ENCODE data around the gene PLCH1.

Gene PLCH1

DNA sequence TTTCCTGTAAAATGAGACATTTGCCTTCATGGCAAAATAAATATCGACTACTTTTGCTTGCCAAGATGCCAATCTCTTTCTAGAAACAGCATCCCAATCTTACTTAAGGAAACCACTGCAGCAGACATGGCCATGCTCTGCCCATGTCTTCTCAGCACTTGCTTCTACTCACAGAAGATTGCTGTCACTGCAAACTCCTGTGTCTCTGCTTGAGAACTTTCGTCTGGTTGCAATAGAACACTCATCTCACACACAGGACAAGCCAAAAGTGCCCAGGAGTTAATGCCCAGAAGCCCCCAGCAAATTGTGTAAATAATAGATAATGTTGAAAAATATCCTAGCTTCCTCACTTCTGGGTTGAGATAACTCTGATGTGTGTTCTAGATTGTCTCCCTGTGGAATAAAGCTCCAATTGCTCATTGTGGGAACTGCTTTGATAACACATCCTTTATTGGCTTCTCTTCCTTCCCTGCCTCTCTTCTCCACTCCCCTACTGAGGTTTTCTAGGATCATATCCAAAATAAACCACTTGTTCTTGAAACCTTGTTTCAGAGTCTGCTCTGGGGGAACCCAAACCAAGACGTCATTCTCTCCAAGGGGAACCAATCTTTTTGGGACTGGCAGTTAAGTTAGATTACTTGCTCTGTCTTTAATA lies 295.1 kb downstream of the PLCH1 start:
- no peak for DNase-seq

DNA sequence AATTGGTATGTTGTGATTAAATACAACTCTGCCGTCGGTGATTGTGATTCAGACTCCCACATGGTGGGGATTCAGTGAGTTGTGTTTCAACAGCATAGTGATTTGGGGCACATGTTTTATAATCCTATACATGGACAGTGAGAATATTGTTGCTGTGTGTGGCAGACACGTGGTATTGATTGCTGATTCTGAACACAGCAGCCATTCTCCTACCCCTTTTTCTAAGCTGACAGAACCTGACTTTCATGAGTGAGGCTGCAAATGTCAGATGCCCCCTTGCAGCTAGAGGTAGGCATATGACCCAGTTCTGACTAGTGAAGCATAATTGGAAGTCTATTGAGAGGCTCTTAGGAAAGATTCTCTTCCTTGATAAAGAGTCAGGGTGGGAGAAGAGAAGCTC lies 296.3 kb downstream of the PLCH1 start:
- DNase-seq = no peak

DNA sequence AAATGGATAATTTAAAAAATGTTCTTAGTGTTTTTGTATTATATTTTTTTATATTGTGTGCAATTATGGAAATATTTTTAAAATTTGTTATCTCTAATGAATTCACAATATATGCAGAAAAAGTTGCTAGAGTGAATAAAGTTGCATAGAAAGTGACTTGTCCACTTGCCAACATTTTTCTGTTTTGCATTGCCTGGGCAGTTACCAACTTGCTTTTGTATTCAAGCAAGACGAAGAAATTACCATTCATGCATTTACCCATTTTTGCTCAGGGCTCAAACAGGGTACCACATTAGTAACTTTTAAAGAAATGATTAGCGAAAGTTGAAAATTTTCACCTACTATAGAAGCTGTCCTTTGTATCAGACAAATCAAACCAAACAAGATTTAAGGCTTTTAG lies 298.5 kb downstream of the PLCH1 start:
- no peak for DNase-seq

DNA sequence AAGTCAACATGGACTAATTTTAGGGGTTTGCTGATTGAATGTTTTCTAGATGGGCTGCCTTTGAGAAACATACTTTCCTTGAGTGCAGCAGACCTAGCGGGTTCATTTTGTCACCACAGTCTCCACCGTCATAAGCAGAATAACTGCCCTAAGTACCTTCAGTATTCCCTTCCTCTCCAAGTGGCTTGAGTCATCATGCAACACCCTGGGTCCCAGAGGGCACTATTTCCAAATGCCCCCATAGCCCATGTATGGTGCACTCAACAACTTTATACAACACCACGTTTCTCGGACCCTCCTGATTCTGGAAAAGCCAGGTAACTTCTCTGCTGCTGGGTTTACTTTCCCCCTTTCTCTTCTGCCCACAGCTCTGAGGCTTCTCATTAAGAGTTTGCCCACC lies 300.1 kb downstream of the PLCH1 start:
- no peak for DNase-seq

DNA sequence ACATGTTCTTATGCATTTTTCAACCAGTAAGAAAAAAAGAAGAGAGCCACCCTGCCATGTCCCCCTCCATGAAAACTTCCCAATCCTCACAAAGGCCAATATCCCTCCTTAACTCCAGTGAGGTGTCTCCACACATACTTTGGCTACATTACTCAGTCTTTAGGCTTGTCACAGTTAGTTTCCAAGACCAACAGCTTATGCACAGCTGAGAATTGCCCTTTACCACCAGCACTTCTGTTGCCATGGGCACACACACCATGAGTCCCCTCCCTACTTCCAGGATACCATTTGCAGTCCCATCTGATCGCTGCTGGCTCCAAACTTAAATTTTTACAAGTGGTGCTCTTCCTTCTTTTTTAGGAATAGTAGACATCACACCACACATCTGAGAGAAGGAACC lies 301.1 kb downstream of the PLCH1 start:
- DNase-seq = no peak

DNA sequence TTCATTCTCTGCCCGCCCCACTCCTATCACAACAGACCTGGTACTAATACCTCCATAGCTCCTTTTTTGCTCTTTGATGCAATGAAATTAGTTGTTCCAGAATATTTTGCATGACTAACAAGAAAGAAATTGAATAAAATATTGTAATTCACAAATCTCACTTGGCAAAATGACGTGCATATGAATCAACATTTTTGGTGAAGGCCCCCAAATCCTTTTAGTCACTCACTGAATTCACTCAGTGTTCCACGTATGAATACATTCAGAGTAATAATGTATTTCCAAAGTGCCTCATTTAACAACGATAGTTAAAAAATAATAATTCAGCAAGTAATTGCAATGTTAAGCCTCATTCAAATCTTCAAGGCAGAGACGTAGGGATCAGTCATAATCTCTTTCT lies 302.8 kb downstream of the PLCH1 start:
- DNase-seq = no peak

DNA sequence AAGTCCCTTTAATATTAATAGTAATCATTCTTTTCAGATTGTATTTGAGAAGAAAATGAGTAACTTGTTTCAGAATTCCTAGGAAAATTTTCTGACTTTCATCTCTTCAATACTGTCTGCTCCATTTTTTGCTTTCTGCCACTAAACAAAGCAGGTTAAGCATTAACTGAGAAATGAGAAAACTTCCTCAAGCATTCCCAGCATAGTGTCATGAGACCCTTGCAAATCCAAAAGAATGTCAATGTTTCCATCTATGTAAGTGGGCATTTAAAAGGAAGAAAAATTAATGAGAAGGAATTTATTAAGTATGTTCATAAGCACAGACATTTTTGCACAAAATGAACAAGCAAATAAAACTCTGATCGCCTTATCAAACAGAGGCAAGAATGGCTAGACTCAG lies 303.4 kb downstream of the PLCH1 start:
- DNase-seq = no peak

DNA sequence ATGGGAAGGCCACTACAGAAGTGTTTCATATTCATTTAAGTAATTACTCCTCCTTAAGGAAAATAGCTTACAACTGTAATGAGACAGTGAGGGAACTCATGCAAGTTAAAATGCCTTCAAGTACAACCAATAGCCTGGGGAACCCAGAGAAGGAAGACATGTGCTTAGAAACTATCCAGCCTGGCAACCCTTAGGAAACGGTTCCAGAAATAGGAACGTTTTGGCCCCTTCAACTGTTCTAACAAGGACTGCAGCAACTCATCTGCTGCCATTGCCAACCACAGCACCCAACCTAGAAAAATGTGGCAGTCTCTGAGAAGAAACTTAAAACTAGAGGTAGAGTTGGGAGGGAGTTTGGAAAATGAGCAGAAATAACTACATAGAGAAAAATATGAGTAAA lies 303.8 kb downstream of the PLCH1 start:
- DNase-seq = no peak

DNA sequence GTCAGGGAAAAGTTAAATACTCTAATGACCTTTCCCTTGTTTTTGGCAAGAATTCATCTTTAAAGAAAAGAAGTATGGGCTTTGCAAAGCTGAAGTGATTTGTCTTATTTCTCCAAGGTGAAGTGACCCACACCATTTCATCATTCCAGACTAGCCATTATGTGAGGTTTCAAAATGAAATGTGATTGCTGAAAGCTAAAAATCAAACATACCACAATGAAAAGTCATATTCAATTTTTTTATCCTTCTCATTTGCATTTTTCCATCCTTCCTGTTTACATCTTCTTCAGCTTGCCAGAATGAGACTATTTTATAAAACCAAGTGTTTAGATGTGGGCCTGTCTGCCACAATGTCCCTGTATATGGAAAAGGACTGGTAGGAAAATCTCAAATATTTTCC lies 309.1 kb downstream of the PLCH1 start:
- no peak for DNase-seq

DNA sequence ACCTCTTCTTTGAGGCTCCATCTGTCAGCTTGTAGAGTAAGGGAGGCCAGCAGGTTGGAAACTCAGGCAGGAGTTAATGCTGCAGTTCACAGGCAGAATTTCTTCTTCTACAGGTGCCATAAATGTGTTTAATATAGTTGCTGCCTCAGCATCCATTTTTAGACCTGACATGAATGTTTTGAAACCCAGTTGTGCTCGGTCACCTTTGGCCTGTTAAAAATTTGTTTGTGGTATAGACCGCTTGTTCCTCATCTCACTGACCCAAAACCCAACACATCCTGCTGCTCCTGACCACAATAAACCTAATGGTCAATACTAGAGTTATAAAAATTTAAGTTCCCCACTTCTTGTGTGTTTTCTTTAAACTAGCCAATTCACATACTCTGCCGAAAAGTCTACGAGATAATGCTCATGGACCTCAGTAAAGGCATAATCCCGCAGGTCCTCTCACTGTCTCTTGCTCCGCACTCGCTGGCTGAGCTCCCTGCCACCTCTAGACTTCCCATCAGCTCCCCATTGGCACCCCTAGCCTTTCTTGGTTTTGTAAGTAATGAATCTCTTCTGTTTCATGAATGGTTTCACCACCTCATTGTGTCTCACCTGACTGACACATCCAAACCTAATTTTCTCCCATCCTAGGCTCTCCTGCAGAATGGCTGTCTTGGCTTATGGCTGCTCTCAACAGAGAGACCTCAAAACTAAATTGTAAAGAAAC lies 312.9 kb downstream of the PLCH1 start:
- DNase-seq = no peak

DNA sequence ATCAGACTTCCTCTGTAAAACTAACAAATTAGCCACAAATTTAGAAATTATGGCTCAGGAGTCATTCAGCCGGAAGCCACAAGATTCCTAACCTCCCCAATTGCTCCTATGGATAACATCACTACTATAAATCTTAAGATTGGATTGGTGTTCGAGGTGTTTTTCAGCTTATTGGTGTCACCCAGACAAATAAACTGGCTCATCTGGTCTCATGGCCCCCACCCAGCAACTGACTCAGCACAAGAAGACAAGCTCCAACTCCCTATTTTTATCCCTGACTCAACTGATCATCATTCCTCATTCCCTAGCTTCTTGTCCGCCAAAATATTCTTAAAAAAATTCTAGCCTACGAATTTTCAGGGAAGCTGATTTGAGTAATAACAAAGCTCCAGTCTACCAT lies 316.3 kb downstream of the PLCH1 start:
- DNase-seq = no peak

DNA sequence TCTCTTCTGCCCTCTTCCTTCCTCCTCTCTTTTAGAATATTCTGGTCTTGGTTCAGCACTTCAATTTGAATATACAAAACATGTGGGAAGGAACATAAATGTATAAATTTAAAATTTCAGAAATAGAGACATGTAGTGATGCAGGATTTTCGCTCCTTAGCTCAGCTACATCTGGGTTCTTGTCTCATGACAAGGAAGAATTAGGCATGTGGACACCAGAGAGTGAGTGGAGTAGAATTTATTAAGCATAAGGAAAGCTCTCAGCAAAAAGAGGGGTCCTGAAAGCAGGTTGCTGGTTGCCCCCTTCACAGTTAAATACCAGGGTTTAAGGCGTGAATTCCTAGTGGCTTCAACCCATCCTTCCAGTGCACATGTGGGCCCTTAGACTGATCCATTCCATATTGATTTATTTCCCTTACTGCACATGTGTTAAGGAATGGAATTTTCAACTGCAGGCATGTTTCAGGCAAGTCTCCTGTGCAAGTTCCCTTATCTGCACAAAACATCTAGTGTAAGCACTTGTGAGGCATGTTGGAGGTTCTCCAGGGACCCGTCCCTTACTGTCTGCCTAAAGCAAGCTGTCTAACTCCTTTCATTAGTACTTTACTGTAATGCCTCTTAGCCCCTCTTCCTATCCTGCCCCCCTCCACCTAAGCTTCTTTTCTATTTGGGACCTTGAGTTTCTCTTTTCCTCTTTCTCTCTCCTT lies 318.2 kb downstream of the PLCH1 start:
- DNase-seq = no peak

DNA sequence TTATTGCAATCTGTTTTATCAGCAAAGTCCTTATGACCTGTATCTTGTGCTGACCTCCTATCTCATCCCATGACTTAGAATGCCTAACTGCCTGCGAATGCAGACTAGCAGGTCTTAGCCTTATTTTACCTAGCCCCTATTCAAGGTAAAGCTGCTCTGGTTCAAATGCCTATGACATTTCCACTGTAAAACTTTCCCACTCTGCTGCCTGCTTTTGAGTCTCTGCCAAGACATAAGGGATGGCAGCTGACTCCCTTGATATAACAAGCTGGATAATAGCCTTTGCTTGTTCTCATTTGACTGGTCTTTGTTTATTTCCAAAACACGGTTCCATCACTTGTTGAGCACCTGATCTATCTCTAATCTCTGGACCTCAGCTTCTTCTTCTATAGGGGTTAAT lies 319.5 kb downstream of the PLCH1 start:
- no peak for DNase-seq

DNA sequence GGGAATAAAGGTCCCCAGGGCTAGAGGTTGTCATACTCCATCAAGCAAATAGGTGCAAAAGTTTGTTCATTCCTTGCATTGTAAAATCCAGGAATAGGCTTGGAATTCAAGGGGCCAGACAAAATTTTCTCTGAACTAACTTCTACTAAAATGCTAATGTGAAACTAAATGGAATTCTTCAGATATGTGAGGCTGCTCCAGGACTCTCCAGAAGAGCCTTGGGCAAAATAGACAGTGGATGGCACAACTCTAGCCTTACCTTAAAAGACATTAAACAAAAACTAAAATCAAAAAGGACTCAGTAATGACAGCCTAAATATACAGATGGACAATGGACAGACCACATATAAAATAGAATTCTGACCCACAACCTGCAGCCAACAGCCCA lies 320.6 kb downstream of the PLCH1 start:
- DNase-seq = no peak

DNA sequence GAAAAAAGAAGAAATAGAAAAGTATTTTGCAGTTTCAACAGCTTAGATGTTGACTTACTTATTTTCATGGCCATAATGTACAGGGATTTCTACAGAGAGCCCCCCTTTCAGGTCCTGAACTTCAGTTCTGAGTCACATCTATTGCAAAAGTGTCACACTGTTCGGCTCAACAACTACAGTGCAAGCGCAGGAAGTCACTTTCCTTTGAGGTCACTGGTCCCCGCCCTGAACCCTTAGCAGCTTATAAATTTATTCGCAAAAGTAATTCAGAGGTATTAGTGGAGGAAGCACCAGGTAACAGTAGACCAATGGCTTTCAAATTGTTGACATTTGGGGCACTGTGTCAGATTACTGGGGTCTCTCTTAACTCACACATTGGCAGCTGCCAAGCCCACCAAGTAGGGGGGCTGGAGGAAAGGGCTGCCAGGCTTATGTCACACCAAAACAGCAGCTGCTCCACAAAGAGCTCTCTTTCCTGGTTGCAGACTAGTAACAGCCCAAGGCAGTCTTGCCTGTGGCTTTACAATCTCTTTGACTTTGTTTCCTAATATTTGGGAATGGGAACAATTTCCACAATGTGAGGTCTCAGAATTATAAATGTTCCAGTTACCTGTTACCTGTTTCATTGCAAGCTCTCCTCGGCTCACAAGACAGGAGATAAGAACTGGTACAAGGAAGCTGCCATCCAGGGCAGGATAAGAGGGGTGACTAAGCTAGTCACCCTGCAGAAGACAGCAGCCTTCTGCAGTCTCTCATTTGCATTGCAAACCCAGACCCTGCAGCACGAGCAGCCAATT lies 321.1 kb downstream of the PLCH1 start:
- DNase-seq = no peak

DNA sequence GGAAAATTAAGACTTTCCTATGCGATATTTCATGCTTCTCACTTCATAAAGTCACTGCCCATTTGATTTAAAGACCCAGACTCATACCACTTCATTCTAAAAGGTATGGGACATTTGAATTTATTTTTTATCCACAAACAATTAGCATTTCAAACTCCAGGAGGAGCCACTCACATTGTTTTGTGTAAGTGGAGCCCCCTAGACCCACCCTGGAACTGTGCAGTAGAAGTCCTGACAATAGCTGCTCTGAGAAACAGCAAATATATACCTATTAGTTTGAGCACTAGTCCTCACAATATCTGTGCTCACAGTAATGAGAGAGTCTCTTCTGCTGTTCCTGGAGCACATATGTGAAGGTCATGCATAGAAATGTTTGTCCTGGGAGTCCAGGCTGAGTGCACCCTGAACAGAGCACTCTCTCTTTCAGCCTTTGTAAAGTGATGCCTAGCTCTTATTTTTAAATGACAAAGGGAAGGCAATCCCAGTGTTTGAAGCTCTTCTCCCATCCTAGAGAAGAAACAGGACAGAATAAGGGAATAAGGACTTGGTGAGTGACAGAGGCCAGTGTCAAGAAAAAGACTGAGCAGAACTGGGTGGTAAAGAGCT lies 323.9 kb downstream of the PLCH1 start:
- DNase-seq = no peak

DNA sequence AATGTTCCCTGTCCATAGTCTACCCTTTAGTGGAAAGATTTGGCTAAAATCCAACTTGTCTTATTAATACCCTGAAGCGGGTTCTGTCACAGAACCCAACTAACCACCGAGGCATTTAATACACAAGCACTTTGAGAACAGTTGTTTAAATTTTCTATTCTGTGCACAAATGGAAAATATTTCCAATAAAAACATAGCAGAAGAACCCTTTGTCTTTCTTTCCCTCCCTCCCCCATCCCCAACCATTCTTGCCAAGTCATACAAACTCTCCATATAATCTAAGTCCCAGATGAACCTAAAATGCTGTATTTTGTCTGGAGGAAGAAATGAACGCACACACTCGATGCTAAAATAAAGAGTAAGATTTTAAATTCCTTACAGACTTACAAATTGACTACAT lies 324.5 kb downstream of the PLCH1 start:
- DNase-seq = no peak

DNA sequence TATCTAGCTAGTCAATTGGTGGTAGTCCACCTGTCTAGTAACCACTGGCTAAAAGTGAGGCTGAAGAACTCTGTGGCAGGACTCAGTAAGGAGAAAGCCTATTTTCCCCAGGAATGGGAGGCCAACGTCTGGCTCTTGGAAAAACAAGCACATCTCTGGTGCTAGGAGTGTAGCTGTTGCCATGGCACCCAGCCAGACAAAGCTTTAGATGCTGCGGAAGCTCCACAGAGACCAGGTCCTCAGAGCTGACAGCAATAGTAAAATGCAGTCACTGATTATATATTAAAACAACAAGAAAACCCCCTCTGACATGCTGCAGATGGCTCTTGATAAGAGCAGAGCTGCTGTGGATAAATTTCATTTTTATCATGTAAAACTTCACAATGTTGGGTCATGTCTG lies 326.5 kb downstream of the PLCH1 start:
- no peak for DNase-seq

DNA sequence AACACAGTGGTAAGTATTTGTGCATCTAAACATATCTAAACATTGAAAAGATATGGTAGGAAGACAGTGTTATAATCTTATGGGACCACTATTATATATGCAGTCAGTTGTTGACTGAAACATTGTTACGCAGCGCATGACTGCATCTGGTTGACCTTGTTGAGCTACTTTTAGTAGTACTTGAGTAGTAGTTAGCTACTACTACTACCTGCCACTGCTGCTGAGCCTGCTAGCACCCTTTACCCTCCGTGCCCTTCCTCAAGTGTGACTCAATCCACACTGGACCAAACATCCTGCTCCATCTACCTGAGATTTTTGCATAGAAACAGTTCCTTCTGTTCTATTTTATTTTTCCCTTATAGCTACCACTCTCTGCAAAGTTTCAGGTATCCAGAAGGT lies 327.8 kb downstream of the PLCH1 start:
- DNase-seq = no peak

DNA sequence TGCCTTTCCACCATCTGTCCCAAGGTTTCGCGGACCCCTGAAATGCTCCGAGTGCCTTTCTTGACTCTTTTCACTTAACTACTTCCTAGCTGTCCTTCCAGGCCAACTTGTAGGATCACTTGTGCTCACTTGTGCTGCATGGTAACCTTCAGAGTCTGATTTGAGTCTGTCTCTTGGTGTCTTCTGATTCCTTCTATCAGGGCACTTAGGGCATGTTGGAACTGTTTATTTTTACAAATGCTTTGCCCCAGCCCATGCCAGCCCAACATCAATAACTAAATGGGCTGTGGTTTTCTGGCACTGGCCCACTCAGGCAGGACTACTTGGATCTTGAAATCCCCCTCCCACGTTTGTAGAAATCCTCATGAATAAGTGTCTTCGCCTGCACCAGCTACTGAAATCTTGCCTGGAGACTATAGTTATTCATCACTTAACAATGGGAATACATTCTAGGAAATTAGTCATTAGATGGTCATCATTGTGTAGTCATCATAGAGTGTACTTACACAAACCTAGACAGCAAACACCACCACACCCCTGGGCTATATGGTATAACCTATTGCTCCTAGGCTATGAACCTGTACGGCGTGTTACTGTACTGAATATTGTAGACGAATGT lies 328.3 kb downstream of the PLCH1 start:
- DNase-seq = no peak

DNA sequence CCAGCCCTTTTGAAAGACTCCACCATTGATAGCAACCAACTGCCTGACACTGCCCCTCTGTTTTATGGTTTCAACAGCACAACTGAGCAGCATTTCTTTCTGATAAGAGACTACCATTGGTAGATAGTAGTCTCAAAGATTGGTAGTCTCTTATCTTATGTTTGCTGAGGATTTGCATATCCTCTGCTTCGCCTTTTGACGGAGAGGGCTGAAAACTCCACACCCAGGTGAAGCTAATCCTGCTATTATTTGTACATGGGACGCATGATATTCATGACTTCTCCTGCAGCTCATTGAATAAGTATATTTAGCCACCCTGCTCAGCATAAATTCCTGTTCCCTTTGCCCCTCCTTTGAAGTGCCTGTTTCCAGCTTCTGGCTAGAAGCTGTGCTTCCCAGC lies 332.0 kb downstream of the PLCH1 start:
- DNase-seq = no peak

DNA sequence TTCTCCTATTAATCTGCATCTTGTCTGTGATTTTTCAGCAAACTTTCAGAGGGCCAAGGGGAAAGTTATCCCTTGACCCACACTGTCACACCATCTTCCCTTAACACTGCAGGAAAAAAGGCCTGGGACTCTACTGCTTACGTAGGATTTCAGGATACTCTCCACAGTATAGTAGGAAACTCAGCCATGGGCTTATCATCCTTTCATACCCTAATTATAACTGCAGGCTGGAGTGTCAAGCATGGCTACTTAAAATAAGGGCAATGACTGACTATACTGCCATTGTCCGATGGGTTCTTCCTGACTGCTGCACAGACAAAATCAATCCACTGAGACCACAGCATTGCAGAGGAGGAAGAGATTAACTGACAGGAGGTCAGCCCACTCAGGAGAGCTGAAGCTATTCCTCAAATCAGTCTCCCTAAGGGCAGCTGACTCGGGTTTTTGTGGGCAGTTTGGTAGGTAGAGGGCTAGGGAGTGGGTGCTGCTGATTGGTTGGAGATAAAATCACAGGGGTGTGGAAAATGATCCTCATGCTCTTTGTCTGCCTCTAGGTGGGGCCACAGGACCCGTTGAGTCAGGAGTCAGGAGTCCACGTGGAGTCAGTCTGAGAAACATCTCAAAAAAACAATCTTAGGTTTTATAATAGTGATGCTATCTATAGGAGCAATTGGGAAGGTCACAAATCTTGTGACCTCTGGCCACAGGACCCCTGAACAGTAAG lies 333.2 kb downstream of the PLCH1 start:
- no peak for DNase-seq

Data from CD4-positive, alpha-beta T cell treated with Interleukin-1 beta for 1 hour (primary cell).